HG03469 (cell line): Measurements from ENCODE around the gene MYL4.
"Not testable (repeated sequence)": the region's sequence is repeated elsewhere in the genome, so short reads cannot be mapped to it uniquely, and the experiment has no call there.

Experiments
- ATAC-seq: cut with Tn5 transposase; IDR thresholded peaks from one replicate; pipeline ENCODE4 v1.9.1; 2021; ENCODE audit warnings: mild to moderate bottlenecking, moderate library complexity, moderate number of reproducible peaks; ENCODE audit not compliant: unreplicated experiment

The MYL4 gene

DNA sequence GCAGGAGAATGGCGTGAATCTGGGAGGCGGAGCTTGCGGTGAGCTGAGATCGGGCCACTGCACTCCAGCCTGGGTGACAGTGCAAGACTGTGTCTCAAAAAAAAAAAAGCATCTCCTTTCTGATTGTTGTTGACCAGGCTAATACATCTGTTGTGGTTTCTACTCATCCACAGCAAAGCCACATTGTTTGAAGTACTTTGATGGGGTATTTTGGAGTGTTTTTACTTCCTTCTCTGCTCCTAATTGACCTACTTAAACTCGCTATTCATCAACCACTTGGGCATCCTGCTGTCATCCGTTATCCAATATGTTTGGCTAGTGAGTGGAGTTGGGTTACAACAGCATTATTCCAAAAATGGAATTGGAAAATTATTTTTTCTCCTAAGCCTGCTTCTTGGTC, 16.6 kb upstream of the MYL4 start:
- no peak for ATAC-seq

DNA sequence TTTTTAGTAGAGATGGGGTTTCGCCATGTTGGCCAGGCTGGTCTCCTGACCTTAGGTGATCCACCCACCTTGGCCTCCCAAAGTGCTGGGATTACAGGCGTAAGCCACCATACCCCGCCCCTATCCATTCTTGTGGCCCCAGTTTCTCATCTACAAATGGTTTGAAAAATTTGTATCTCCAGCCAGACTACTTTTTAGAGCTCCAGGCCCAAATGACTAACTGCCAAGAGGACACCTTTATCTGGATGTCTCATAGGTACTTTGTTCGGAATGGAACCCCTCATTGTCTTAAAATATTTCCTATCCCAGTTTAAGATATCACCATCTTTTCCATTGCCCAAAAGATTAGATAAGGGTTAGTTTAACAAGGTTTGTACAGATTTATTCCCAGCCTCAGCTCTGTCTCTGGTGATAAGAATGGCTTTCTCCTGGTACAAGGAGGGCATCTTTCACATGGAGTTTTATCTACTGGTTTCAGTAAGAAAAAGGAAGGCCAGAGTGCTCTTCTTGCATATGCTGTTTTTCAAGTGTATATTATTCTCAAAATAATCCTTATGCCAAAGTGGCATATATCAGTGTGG, 15.1 kb upstream of the MYL4 start:
- no peak for ATAC-seq

DNA sequence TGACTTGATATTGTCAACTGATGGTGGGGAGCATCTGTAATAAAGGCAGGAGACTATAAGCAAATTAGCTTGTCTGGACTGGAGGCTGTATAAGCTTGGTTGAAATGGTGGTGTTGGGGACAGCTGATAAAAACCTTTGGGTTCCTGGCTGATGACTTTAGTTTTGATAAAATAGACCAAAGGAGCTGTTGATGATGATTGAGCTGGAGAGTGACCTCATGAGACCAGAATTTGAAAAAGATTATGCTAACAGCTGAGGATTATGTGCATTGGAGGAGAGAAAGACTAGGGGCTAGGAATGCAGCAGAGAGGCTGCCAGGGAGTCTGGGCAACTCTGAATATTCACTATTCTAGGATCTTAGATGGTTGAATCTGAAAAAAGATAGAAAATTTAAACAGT, 11.3 kb upstream of the MYL4 start:
- no peak for ATAC-seq

DNA sequence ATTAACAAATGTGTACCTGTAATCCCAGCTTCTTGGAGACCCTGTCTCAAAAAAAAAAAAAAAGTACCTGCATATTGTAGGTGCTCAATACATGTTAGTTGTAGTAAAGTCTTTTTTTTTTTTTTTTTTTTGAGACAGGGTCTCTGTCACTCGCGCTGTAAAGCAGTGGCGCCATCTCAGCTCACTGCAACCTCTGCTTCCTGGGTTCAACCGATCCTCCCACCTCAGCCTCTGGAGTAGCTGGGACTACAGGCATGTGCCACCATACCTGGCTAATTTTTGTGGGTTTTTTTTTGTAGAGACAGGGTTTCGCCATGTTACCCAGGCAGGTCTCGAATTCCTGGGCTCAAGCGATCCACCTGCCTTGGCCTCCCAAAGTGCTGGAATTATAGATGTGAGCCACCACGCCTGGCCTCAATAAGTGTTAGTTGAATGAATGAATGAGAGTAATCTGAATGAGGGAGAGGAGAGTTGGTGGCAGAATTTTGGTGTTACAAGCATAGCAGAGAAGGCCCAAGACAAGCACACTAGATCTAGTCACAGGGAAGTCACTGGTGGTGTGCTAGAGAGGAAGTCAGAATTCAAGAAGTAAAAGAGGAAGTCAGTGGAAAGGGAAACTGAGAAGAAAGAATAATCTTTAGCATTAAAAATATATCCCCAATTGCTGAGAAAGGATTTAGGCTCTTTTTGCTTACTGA, 9.4 kb upstream of the MYL4 start:
- ATAC-seq: no peak

DNA sequence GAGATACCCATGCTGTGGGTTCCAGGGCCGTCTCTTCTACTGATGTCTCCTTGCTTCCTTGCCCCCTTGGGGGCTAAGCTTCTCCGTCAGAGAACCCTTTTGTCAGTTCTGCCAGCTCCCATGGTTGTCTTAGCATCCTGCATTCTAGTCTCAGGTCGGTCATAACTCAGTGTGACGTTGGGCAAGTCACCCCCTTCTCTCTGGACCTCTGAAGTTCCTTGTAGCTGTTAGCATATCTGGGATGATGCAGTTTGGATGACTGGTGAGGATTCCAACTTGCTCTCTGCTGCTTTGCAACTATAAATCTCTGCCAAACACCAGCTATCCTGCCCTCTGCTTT, 8.9 kb upstream of the MYL4 start:
- no peak for ATAC-seq

DNA sequence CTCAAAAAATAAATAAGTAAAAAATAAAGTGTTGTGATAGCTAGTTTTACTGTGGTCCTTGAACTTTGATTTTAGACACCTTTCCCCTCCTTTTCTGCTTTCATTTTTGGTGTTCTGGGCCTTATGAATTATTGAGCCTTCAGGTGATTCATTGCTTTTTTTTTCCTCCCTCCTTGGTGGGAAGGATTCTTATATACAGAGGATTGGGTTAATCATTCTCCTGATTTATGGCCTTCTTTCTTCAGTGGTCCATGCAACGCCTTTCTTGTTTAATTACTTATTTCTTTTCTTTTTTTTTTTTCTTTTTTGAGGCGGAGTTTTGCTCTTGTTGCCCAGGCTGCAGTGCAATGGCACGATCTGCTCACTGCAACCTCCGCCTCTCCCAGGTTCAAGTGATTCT, 8.0 kb upstream of the MYL4 start:
- no peak for ATAC-seq

DNA sequence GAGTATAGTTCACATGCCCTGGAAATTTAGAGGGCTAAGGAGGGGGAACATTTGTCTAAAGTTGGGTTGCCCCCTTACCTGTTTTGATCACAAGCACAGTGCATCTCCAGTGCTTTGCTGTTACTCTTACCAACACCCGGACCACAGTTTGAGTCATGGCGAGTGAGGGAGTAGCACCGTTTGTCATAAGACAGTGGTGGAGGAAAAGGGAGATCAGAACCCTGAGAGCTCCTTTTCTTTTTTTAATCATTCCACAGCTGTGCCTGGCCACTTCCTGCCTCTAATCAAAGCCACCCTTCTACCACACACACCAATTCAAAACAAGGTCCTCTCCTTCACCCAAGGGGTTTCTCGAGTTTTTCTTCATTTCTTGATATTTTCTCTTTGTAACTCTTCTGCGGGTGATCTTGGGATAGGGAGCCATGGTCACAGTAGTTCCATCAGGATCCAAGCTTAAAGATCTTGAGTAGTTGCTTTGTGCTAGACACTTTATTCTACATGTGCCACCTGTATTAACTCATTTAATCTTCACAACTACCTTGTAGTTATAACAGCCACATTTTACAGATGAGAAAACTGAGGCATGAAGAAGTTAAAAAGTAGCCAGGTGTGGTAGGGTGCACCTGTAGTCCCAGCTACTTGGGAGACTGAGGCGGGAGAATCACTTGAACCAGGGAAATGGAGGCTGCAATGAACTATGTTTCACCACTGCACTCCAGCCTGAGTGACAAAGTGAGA, 5.0 kb upstream of the MYL4 start:
- ATAC-seq: no peak

DNA sequence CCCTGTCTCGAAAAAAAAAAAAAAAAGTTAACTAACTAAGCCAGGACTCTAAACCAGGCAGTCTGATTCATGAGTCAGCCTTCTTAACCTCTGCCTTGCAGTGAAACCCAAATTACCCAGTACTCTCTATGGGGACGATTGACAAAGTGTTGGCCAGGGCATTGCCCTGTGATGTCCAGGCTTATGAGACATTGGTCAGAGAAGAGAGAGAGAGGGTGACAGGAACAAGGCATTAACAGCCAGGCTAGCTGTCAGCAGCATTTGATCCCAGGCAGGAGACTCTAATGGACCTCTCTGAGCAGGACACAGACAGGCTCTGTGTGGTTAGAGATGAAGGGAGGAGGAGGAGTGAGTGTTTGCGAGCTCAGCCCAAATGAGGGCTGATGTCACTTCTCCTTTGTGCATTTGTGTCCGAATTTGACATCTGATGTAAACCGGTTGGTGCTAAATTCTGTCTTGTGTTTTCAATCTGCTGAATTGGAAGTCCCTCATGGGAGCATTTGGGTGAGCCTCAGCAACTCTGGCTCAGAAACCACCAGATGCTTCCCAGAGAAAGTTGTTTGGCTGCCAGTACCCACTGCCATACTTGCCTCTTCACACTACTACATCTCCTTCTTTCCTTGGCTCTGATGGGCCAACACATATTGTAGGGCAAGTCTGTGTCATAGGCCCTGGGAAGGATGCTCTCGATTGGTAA, 4.3 kb upstream of the MYL4 start:
- ATAC-seq: no peak

DNA sequence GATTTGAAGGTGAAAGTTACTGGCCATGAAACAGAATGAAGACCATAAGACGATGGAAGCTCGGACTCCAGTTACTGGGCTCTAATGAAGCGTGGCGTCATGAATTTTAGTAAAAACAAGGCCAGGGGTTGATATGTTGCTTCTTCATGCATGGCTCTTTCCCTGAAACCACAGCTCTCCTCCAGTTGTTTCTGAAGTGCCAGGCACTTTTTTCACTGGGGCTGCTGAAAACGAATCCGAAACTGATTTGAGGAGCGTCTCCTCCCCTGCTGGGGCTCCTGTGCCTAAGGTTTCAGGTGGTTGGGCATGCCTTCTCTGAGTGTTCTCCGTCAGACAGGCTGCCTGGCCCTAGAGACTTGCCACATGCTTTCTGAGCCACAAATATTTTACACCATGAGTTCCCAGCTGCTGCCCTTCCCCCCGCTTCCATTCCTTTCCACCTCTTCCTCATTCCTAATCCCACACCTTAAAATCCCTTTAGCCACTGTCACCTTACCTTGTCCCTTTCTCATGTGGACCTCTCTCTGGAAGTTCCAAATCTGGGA, 3.7 kb upstream of the MYL4 start:
- ATAC-seq: no peak

DNA sequence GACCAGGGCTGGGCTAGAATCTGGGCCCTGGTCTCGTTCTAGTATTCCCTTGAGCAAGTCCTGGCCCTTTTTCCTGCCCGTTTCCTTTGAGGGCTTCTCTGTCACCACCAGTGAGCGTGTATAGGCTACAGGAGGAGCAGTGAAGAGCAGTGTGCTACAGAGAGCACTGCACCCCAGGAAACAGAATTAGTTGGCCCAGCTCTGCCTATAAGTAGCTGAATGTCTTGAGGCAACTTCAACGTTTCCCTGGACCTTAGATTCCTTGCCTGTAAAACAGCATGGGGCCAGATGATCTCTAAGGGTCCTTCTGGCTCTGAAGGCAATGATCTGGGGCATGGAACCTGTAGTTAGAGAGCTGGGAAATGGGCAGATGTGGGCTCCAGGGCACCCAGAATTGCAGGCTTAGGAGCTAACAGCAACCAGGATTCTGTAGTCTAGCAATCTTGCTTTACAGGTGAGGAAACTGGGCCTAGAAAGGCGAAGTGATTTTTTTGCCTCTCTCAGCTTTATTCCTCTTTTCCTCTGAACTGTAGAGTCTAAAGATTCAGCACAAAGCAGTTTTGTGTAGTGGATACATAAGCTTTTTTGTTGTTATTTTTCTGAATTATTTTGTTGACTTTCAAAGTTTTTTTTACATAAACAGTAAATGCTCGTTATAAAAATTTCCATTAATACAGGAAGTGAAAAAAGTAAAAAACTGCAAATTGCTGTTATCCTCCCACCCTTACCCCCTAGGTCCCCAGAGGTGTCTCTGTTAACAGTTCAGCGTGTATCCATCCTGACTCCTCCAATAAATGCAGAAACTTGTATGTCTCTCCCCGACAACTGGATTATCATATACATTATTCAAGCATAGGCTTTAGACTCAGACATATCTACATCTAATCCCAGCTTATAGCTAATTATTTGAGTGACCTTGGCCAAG, 1.7 kb upstream of the MYL4 start:
- no peak for ATAC-seq

DNA sequence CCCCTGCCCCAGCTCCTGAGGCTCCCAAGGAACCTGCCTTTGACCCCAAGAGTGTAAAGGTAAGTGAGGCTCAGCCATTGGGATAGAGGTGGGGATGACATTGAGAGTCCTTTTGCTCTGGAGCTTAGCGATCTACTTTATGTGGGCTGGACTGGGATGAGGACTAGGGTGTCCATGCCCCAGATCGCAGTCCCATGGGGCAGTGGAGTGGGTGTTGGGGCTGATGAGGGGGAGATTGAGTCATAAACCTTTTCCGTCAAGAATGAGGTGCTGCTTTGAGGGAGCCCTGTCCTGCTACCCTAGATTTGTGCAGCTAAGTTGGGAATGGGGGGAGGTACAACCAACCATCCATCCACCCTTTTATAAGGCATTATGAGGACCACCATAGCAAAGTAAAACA, 351 bp downstream of the MYL4 start:
- ATAC-seq: no peak

DNA sequence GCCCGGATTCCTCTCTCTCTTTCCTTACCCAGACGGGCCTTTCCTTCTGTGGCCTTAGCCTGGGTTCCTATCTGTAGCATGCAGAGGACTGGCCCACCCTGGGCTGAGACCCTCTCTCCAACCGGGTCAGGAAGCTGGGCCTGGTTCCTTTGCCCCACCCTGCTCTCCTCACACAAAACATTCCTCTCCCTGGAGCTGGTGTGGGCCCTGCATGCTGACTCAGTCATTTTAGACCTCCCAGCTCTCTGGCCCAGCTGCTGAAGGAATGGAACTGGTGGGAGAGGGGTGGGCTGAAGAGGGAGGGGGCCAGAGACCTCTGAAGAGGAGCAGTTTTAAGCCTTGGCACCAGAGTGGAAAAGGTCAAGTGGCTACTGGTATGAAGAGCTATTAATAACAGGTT, 957 bp downstream of the MYL4 start:
- ATAC-seq: no peak

DNA sequence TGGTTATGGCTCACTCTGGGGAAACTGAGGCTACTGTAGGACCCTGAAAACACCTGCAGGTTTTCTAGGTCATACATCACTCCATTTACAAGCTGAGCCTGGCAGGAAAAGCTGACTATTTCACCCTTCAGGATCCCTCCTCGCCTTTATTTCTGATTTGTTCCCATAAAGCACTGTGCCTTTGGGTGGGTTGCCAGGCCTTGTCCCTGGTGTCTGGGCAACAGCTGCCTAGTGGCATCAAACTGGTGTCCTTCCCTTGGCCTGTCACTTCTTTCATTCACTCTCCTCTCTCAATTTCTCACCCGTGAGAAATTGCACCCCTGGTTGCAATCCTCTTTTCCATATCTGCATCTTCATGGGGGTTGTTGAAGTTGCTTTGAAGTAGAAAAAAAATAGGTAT, 1.6 kb downstream of the MYL4 start:
- ATAC-seq: no peak

DNA sequence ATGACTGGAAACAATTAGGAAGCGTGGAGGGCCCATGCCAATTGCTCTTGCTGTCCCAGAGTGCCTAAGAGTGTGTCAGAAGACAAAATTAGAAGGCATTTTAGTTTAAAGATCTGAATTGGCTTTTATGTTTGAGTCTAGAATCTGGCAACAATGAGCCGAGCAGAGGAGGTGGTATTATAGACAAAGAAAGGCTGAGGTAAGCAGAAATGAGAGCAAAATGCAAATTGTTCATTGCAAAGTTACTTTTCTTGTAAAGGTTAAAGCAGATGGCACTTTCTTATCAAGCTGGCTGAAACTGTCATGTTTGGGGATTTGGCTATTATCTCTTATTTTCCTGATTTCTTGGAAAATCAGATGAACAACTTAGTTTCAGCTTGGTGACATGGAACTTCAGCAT, 3.3 kb downstream of the MYL4 start:
- ATAC-seq: no peak

DNA sequence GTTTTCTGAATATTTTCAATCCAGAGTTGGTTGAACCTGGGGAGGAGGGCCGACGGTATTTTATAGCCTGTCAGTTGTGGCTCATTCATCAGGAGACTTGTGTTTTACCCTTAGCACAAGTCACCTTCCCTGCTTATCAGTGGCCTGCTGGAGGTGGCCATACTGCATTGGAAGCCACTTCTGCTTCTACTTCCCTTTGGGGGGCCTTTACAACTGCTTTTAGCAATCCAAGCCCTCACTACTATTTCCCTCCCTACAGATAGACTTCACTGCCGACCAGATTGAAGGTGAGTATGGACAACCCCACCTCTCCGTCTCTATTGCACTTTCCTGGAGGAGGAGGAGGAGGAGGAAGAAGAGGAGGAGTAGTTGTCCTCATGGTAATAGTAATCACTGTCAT, 4.4 kb downstream of the MYL4 start:
- ATAC-seq: no peak

DNA sequence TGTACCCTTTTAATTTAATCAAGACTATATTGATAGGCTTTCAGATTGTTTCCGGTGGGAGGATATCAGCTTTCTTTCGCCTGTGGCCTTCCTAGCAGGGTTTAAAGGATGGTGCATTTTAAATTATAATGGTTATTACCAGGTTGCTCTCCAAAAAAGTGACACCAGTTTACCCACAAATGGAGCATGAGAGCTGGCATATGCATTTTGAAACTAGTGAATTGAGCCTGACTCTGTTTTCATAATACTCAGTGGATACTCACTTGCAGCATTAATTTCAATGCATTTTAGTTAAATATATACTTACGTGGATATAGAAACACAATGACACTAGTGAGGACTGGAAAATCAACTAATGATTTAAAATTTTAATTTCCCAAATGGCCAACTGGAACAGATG, 5.8 kb downstream of the MYL4 start:
- ATAC-seq: no peak

DNA sequence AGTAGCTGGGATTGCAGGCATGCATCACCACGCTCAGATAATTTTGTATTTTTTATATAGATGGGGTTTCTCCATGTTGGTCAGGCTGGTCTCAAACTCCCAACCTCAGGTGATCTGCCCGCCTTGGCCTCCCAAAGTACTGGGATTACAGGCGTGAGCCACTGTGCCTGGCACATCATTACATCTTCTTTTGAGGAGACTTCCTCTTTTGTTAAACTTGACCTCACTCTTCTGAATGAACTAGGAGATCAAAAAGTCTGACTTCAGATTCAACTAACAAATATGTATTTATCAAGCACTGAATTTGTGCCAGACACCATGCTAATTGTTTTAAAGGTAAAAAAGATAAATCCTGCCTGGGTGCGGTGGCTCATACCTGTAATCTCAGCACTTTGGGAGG, 7.7 kb downstream of the MYL4 start:
- ATAC-seq: not testable (repeated sequence)

DNA sequence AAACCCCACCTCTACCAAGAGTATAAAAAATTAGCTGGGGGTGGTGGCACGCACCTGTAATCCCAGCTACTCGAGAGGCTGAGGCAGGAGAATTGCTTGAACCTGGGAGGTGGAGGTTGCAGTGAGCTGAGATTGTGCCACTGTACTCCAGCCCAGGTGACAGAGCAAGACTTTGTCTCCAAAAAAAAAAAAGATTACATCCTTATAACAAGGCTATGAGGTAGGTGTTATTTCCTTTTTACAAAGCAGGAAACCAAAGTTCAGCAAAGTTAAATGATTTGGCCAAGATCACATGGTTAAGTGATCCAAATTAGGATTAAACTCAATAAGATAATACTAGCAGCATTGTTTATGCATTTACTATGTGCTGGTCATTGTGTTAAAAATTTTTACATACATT, 8.1 kb downstream of the MYL4 start:
- not testable (repeated sequence) for ATAC-seq

DNA sequence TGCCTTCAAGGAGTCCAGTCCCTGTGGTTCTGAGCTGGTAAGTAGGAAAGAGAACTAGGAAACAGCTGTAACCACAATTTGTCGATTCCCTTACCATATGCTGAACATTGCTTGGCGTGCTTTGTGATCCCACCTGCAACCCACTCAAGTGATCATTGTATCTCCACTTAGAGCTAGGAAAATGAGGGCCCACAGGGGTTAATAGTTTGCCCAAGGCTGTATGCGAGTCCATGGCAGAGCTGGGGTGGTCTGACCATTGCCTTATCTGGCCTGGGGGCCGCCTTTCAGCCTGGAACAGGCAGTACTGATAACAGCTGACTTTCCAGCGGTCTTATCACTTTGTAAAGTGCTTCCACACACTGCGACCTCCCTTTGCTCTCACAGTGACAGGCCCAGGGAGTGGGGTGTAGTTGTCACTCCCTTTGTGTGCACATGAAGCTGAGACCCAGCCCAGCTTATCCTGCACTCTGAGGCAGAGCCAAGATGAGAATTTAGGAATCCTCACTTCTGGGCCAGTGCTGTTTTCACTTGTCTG, 9.8 kb downstream of the MYL4 start:
- no peak for ATAC-seq
